Natural killer cell (primary cell): ENCODE measurements around the gene GLIS1. TPM values are rescaled to one million over a fixed set of nuclear protein-coding genes. Genes with fewer than 3 reads are reported as not detected.
A peak's percentile ranks its signal among the peaks of the same experiment; 100 is the strongest.

Source experiments
- ATAC-seq, 3 donors: fragments of 150-1000 bp in 2 of 3; fragments of 200-7000 bp in 1 of 3; cut with Tn5 transposase; 1 replicate in 1 of 3; 2 replicates in 2 of 3; pipeline ENCODE4 v1.10.0; 2021; ENCODE audit warnings: mild to moderate bottlenecking in 2 of 3, moderate library complexity in 2 of 3
- DNase-seq, 2 donors: peaks; one replicate each; pipeline versions ENCODE4 v3.0.0 to v3.0.0-alpha.2; 2013 to 2021; ENCODE audit warnings: mixed read lengths in 1 of 2
- H3K27ac ChIP-seq: one replicate; pipeline ENCODE4 v1.5.1; 2013; ENCODE audit warnings: mild to moderate bottlenecking, low read length
- H3K27me3 ChIP-seq: one replicate; pipeline ENCODE4 v1.6.1; 2013; ENCODE audit warnings: low read length; ENCODE audit not compliant: control insufficient read depth, insufficient read depth
- H3K36me3 ChIP-seq: one replicate; pipeline ENCODE4 v1.6.1; 2013; ENCODE audit warnings: low read length; ENCODE audit not compliant: control insufficient read depth, insufficient read depth
- H3K4me1 ChIP-seq: one replicate; pipeline ENCODE4 v1.6.1; 2013; ENCODE audit warnings: low read length; ENCODE audit not compliant: control insufficient read depth, insufficient read depth
- H3K4me3 ChIP-seq: one replicate; pipeline ENCODE4 v1.5.1; 2013; ENCODE audit warnings: low read length
- H3K9me3 ChIP-seq: one replicate; pipeline ENCODE4 v1.6.1; 2013; ENCODE audit warnings: low read length; ENCODE audit not compliant: control insufficient read depth, insufficient read depth
- H3K27ac Mint-ChIP-seq, 2 donors: one replicate each; pipeline ENCODE4 v1.8.0; 2022; ENCODE audit warnings: mild to moderate bottlenecking in 2 of 2, mixed read lengths in 2 of 2, moderate library complexity in 1 of 2
- H3K27me3 Mint-ChIP-seq, 2 donors: one replicate each; pipeline ENCODE4 v1.8.0; 2022; ENCODE audit warnings: low read depth in 2 of 2, mixed read lengths in 2 of 2
- H3K36me3 Mint-ChIP-seq: one replicate; pipeline ENCODE4 v1.8.0; 2022; ENCODE audit warnings: mixed read lengths
- H3K4me1 Mint-ChIP-seq, 2 donors: one replicate each; pipeline ENCODE4 v1.8.0; 2022; ENCODE audit warnings: mixed read lengths in 2 of 2
- H3K4me3 Mint-ChIP-seq: one replicate; pipeline ENCODE4 v1.8.0; 2022; ENCODE audit warnings: mild to moderate bottlenecking, moderate library complexity, mixed read lengths
- H3K9me3 Mint-ChIP-seq, 2 donors: one replicate each; pipeline ENCODE4 v1.8.0; 2022; ENCODE audit warnings: mixed read lengths in 2 of 2
- WGBS: methylation state at CpG from one replicate; pipeline ENCODE4 v1.1.7; 2013; ENCODE audit warnings: missing lambda C conversion rate; ENCODE audit not compliant: insufficient coverage; 5-methylcytosine and 5-hydroxymethylcytosine counted together
- intact Hi-C: fragments of 100-400 bp; cut with micrococcal nuclease; formaldehyde crosslinking; loops from one replicate; pipeline ENCODE4 v1.14.2; 2022
- total RNA-seq, 4 donors: library from RNA; stranded (reverse); fragments of 120-200 nt in 1 of 4; gene quantifications; one replicate each; pipeline versions ENCODE4 v1.2.3 to v1.2.4, GENCODE V29; 2013 to 2022
- TF ChIP-seq, protein P1 (sequence below): fragments of 200-600 bp; IDR thresholded peaks from one replicate; pipeline ENCODE4 v1.8.0; 2022; ENCODE audit warnings: antibody characterized with exemption

Gene GLIS1
- total RNA-seq, 3 donors from 2014 or later (not counting 1 experiment from before 2014, with no cell fraction given), result not detected

DNA sequence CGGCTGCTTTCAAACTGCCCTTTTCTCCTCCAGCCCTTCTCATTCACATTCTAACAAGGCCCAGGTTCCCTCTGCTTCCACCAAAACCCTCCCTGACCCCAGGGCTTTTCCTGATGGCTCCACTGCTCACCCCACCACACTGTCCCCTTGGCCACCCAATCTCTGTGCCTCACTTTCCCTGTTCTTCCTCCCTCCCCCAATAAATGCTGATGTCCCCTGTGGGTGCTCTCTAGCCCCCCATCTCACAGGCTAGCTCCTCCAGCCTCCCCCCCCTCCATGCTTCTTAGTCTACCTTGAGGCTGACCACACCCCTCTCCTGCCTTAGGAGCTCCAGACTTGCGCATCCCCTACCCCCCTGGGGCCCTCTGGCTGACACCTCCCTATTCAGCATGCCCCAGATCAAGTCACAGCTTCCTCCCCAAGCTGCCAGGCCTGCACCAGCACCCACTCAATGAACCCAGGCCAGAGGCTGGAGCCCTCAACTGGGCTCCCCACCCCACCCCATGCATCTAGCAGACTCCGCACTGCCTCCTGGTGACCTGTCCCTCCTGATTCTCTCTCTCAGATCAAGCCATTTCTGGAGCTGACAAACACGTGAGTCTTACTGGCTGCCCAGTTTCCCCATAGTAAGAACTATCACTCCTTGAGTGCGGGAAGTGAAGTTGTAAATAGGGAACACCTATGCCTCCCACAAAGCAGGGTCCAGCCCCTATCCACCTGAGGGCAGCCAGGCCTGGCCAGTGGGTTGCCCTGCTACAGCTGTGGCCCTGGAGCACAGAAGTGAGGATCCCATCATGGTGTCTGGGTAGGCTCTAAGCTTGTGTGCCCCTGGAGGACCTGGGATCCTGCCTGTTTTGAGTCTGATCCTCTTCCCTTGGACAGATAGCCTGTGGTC, 161.9 kb downstream of the GLIS1 start:
- no peak for DNase-seq
- peaks cover 42% of the 10 kb centered on the region in 2 donors for H3K27me3 Mint-ChIP-seq
- intact Hi-C loops, result no loop called here
- H3K27me3 ChIP-seq, result peaks cover 3% of the 10 kb centered on the region
- TF ChIP-seq, protein P1, sequence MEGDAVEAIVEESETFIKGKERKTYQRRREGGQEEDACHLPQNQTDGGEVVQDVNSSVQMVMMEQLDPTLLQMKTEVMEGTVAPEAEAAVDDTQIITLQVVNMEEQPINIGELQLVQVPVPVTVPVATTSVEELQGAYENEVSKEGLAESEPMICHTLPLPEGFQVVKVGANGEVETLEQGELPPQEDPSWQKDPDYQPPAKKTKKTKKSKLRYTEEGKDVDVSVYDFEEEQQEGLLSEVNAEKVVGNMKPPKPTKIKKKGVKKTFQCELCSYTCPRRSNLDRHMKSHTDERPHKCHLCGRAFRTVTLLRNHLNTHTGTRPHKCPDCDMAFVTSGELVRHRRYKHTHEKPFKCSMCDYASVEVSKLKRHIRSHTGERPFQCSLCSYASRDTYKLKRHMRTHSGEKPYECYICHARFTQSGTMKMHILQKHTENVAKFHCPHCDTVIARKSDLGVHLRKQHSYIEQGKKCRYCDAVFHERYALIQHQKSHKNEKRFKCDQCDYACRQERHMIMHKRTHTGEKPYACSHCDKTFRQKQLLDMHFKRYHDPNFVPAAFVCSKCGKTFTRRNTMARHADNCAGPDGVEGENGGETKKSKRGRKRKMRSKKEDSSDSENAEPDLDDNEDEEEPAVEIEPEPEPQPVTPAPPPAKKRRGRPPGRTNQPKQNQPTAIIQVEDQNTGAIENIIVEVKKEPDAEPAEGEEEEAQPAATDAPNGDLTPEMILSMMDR, result no peak
- no peak overlapping the region for H3K27ac Mint-ChIP-seq
- WGBS, result 96% methylated on average over 5 of the region's 5 CpGs
- no peak overlapping the region for H3K27ac ChIP-seq
- peak overlapping the region; percentile 32 for H3K4me3 Mint-ChIP-seq
- peaks cover 36% of the 10 kb centered on the region for H3K4me1 ChIP-seq
- no peaks in the 10 kb centered on the region for H3K9me3 ChIP-seq
- H3K4me1 Mint-ChIP-seq, result peaks cover 28 to 50% of the 10 kb centered on the region in 2 donors
- no peak for ATAC-seq
- H3K36me3 Mint-ChIP-seq, result peaks cover 5% of the 10 kb centered on the region
- H3K4me3 ChIP-seq, result no peak overlapping the region
- H3K9me3 Mint-ChIP-seq, result no peaks in the 10 kb centered on the region
- no peaks in the 10 kb centered on the region for H3K36me3 ChIP-seq

DNA sequence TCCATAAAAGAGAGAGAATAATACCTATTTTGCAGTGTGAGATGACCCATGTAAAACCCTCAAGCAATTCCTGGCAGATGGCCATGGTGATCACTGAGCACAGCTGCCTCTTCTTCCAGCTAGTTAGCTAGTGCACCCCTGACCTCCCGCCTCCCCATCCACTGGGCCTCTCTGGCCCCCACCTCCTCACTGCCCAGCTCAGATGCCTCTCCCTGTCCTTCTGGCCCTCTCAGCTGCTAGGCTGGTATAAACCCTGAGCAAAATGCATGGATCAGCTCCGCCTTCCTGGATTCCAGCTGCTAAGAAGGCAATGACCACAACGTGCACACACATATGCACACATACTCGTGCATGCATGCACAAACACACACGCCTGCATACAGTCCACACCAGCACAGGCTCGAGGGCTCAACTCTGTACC, 162.6 kb downstream of the GLIS1 start:
- Histone ChIP-seq H3K36me3 (no peaks in the 10 kb centered on the region), H3K27ac (no peak overlapping the region), H3K4me1 (peaks cover 28% of the 10 kb centered on the region), H3K9me3 (no peaks in the 10 kb centered on the region), H3K27me3 (peaks cover 3% of the 10 kb centered on the region), H3K4me3 (no peak overlapping the region)
- no peak for ATAC-seq
- H3K27ac Mint-ChIP-seq, result no peak overlapping the region
- H3K27me3 Mint-ChIP-seq, result peaks cover 41 to 42% of the 10 kb centered on the region in 2 donors
- no peak overlapping the region for H3K4me3 Mint-ChIP-seq
- peaks cover 5% of the 10 kb centered on the region for H3K36me3 Mint-ChIP-seq
- DNase-seq, result no peak
- H3K4me1 Mint-ChIP-seq, result peaks cover 20 to 43% of the 10 kb centered on the region in 2 donors
- TF ChIP-seq, protein P1, result no peak
- no peaks in the 10 kb centered on the region for H3K9me3 Mint-ChIP-seq
- 91% methylated on average over 6 of the region's 6 CpGs for WGBS
- intact Hi-C loops, result no loop called here

DNA sequence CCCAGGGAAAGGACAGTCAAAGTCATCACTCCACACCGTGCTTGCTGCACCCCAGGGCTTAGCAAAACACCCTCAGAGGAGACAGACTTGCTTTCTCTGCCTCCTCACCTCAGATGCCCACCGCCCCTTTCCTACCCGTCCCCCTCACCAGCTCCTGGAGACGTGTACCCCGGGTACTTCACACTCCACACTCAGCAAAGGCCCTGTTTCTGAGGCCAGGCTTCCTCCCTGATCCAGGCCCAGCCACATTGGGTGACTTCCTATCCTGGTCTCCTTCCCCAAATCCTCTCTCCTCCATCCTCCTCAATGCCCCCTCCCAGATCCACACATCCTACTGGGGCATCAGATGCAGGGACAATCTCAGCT, 163.0 kb downstream of the GLIS1 start:
- intact Hi-C loops, result no loop called here

More for the DNA sequence above, 163.0 kb downstream of the GLIS1 start:
- peaks cover 5% of the 10 kb centered on the region for H3K36me3 Mint-ChIP-seq
- no peak overlapping the region for H3K4me3 ChIP-seq
- TF ChIP-seq, protein P1, result no peak
- WGBS, result 73% methylated on average over 5 of the region's 5 CpGs
- H3K9me3 ChIP-seq, result no peaks in the 10 kb centered on the region
- DNase-seq (no peak), ATAC-seq (no peak)
- no peaks in the 10 kb centered on the region for H3K36me3 ChIP-seq
- peaks cover 24% of the 10 kb centered on the region for H3K4me1 ChIP-seq
- no peak overlapping the region for H3K27ac ChIP-seq
- peak overlapping the region; percentile 50 for H3K4me3 Mint-ChIP-seq
- H3K27ac Mint-ChIP-seq, result no peak overlapping the region
- peaks cover 3% of the 10 kb centered on the region for H3K27me3 ChIP-seq
- peaks cover 38 to 42% of the 10 kb centered on the region in 2 donors for H3K27me3 Mint-ChIP-seq
- H3K9me3 Mint-ChIP-seq, result no peaks in the 10 kb centered on the region
- peaks cover 20 to 39% of the 10 kb centered on the region in 2 donors for H3K4me1 Mint-ChIP-seq
